Stimulated activated CD4-positive, alpha-beta T cell treated with anti-CD3 and anti-CD28 coated beads, Interleukin-15, amount 100 ng/mL, for 24 hours (primary cell): ENCODE measurements around the gene NCR1.
"Not testable (repeated sequence)": the region's sequence is repeated elsewhere in the genome, so short reads cannot be mapped to it uniquely, and the experiment has no call there.

Source experiments
- DNase-seq: peaks from one replicate; pipeline ENCODE4 v3.0.0-alpha.2; 2020

The NCR1 gene, protein sequence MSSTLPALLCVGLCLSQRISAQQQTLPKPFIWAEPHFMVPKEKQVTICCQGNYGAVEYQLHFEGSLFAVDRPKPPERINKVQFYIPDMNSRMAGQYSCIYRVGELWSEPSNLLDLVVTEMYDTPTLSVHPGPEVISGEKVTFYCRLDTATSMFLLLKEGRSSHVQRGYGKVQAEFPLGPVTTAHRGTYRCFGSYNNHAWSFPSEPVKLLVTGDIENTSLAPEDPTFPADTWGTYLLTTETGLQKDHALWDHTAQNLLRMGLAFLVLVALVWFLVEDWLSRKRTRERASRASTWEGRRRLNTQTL

DNA sequence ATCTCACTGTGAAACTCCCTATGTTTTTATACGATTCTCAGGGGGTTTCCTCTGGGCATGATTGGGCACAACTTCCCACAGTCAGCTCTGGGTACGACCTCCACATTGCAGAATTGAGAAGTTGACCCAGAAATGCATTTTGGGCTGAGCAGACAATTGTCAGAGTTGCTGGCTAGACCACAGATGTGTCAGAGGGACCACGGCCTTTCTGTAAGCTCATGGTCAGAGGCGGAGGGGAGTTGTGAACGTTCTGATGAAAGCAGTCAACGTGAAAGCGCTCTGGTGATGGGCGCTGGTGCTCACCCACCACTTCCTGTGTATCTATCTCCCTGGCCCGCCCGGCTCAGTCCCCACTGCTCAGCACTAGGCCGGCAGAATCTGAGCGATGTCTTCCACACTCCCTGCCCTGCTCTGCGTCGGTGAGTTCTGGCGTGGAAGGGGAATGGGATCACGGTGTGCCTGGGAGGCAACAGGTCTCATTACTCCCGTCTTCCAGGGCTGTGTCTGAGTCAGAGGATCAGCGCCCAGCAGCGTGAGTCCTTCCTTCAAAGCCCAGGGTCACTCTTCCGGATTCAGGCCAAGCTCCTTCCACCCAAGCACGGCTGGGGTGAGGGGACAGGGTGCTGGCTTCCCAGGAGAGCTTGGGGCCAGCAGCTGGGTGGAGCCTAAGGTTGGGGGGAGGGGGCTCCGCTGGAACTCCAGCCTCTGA lies at the start of gene NCR1:
NCR1 (plus strand) TSS at position 346 of the 709 bp plus-strand sequence; CDS start at position 386, 40 bp downstream.
- no peak for DNase-seq

DNA sequence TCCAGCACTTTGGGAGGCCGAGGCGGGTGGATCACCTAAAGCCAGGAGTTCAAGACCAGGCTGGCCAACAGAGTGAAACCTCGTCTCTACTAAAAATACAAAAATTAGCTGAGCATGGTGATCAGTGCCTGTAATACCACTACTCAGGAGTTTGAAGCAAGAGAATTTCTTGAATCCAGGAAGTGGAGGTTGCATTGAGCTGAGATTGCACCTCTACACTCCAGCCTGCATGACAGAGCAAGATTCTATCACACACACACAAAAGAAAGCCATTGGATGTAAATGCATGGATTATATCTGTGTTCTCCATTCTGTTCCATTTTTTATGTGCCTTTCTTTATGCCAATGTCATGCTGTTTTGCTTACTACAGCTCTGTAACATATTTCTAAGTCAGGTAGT lies 47.5 kb upstream of the NCR1 start:
- DNase-seq: not testable (repeated sequence)

DNA sequence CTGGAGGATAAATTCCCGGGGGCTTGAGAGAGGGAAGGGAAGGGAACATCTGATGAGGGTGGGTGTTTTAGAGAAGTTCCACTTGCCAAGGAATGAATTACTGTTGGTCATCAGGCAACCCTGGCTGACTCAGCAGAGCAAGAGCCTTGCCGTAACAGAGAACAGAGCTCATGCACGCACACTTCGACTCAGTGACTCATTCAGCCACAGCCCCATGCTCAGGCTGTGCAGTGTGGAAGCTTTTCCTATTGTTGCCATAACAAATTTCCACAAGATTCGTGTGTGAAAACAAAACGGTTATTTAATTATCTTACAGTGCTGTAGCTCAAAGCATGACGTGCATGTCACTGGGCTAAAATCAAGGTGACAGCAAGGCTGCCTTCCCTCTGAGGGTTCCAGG lies 46.5 kb upstream of the NCR1 start:
- DNase-seq: not testable (repeated sequence)

DNA sequence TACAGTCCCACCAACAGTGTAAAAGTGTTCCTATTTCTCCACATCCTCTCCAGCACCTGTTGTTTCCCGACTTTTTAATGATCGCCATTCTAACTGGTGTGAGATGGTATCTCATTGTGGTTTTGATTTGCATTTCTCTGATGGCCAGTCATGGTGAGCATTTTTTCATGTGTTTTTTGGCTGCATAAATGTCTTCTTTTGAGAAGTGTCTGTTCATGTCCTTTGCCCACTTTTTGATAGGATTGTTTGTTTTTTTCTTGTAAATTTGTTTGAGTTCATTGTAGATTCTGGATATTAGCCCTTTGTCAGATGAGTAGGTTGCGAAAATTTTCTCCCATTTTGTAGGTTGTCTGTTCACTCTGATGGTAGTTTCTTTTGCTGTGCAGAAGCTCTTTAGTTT lies 42.5 kb upstream of the NCR1 start:
- DNase-seq: not testable (repeated sequence)

DNA sequence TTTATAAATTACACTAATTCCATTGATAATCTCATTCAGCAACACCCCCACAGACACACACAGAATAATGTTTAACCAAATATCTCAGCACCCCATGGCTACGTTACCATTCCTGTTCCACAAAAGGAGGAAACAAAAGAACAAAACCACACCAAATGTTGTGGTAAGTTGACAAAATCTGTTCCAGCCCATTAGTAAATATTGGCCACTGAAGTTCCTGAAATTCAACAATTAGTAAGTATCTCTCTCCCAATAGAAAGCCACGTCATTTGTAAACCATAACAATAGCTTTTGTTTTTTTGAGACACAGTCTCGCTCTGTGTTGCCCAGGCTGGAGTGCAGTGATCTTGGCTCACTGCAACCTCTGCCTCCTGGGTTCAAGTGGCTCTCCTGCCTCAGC lies 34.3 kb upstream of the NCR1 start:
- no peak for DNase-seq

DNA sequence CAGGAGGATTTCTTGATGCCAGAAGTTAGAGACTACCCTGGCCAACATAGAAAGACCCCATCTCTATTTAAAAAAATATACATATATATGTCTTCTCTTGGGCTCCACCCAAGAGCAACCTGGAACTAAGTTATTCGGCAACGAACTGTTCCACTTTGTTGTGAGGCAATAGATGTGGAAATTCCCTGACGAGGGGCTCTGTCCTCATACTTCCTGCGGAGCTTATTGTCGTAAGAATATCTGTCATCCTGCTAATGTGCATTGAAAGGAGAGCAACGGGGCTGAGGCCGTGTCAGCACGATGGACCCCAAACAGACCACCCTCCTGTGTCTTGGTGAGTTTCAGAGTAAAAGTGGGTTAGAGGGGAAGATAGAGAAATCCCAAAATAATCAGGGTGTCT lies 32.0 kb upstream of the NCR1 start, which contains the start of gene FCAR:
FCAR (plus strand) TSS at position 246 of the 400 bp plus-strand sequence; CDS start at position 301, 55 bp downstream.
- no peak for DNase-seq

DNA sequence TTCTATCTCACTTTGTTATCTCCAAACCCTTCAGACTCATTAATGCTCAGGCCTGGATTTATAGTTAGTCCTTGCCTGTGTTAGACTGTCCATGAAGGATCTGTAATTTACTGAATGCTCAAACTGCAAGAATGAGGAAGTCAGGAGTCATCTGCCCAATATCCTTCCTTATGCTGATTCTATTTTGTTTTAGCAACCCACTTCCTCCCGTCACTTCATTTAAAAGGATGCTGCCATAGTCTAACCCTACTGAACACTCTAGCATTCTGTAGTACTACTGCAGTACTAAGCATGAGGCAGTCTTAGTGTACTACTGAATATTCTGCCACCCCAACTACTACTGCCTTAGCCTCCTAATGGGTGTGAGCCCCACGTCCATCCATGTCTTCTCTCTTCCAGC lies 30.4 kb upstream of the NCR1 start:
- no peak for DNase-seq

DNA sequence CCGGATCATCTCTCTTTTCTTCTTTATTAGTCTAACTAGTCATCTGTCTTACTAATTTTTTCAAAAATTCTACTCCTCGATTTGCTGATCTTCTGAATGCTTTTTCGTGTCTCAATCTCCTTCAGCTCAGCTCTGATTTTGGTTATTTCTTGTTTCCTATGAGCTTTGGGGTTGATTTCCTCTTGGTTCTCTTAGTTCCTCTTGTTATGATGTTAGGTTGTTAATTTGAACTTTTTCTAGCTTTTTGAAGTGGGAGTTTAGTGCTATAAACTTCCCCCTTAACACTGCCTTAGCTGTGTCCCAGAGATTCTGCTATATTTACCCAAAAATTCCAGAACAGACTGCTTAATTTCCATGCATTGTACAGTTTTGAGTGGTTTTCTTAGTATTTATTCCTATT lies 28.5 kb upstream of the NCR1 start:
- DNase-seq: no peak

DNA sequence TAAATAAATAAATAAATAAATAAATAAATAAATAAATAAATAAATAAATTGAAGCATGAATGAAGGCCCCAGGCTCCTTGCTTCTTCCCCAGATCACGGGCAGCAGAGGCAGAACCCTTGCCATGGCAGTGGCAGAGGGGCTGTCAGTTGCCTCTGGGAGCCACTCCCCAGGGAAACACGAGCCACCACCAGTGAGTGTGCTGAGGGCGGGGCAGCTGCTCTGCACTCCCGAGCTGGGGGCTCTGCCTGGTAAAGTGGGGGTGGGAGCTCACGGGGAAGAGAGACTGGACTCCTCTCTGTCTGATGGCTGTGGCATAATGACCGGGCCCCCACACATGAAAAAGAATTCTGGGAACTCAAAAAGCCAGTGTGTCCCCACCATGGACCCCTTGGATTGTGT lies 24.1 kb upstream of the NCR1 start:
- no peak for DNase-seq

DNA sequence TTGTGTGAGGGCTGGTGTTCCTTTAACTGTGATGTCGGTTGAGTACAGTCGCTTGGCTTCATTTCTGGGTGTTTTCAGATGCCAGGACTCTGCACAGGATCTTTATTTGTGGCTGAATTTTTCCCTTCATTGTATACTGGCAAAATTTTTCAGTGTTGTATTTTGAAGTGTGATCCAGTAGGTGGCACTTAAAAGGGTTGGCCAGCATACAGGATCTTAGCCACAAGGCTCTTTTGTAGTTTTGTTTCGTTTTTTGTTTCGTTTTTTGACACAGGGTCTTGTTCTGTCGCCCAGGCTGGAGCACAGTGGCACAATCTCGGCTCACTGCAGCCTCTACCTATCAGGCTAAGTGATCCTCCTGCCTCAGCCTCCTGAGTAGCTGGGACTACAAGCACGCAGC lies 23.2 kb upstream of the NCR1 start:
- no peak for DNase-seq

DNA sequence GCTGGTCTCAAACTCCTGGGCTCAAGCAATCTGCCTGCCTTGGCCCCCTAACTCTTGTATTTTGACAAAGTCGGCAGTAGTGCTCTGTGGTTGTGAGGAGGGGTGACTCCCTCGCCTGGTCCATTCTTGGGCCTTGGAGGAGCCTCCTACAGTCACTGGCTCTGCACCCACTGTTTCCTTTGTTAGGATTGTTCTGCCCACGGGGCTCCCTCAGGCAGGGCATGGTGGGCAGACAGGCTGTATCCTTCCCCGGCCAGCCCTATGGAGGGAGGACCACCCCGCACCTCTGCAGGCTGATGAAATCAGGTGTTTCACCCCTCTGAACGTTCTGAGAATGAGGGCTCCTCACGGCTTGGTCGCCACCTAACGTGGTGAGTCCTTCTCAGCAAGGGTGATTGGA lies 22.7 kb upstream of the NCR1 start:
- DNase-seq: no peak

DNA sequence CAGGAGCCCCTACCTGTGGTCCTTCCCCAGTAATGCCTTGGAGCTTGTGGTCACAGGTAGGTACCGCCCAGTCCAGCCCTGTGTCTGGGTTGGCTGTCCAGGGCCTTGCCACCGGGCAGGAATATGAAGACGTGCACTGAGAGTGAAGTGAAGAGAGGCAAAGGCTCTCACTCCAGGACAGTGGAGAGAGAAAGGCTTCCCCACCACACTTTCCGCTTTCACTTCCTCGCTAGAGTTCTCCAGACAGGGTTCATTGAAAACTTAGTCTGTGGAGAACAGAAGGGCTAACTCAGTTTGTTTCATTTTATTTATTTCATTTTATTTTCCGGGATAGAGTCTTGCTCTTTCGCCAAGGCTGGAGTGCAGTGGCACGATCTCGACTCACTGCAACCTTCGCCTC lies 17.7 kb upstream of the NCR1 start:
- no peak for DNase-seq

DNA sequence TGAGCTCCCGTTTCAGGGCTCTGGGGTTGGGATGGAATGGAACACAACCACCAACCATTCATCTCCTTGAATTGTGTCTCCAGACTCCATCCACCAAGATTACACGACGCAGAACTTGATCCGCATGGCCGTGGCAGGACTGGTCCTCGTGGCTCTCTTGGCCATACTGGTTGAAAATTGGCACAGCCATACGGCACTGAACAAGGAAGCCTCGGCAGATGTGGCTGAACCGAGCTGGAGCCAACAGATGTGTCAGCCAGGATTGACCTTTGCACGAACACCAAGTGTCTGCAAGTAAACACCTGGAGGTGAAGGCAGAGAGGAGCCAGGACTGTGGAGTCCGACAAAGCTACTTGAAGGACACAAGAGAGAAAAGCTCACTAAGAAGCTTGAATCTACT lies 16.4 kb upstream of the NCR1 start:
- no peak for DNase-seq

DNA sequence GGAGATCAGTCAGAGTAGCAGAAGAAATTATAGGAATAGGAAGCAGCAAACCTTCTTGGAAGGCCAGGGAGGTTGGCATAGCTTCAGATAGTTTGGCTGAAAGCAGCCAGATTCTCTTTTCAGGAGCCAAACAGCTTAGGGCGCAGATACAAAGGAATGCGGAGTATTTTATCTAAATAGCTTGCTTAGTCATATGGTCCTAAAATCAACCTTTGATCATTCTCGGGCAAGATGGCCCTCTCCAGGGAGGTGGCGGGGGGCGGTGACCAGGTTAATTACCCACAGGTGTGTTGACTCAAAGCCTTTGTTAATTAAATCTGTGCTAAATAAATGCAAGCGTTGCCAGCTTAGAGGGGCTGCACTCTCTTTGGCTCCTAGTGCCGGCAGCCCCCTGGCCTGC lies 12.5 kb upstream of the NCR1 start:
- no peak for DNase-seq

DNA sequence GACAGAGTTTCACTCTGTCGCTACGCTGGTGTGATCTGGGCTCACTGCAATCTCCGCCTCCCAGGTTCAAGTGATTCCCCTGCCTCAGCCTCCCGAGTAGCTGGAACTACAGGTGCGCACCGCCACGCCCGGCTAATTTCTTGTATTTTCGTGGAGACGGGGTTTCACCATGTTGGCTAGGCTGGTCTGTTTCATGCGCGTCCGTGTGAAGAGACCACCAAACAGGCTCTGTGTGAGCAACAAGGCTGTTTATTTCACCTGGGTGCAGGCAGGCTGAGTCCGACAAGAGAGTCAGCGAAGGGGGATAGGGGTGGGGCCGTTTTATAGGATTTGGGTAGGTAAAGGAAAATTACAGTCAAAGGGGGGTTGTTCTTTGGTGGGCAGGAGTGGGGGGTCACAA lies 11.8 kb upstream of the NCR1 start:
- DNase-seq: not testable (repeated sequence)

DNA sequence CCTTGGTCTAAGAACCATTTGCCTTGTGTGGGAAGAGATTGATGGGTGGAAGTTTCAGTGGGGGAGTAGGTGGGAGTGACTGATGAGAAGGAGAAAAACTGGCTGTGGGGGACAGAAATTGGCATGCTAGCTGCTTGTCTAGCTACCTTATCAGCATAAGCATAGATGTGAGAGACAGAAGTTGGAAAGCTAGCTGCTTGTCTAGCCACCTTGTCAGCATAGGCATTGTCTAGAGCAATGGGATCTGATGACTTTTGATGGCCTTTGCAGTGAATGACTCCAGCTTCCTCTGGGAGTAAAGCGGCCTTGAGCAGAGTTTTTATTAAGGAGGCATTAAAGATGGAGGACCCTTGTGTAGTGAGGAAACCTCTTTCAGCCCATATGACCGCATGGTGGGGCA lies 9.9 kb upstream of the NCR1 start:
- no peak for DNase-seq

DNA sequence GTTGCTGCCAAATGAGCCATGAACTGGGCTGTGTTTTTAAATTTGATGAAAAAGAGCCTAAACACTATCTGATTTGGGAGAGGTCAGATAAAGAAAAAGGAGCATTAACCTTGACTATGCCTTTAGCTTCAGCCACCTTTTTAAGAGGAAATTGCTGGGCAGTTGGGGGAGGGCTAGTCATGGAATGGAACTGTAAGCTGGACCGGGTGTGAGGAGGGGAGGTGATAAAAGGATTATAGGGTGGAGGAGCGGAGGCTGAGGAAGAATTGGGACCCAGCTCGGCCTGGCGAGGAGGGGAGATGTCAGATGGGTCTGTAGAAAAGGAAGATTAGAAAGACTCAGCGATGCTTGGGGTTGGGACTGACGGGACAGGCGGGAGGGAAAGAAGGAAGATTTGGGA lies 7.3 kb upstream of the NCR1 start:
- not testable (repeated sequence) for DNase-seq

DNA sequence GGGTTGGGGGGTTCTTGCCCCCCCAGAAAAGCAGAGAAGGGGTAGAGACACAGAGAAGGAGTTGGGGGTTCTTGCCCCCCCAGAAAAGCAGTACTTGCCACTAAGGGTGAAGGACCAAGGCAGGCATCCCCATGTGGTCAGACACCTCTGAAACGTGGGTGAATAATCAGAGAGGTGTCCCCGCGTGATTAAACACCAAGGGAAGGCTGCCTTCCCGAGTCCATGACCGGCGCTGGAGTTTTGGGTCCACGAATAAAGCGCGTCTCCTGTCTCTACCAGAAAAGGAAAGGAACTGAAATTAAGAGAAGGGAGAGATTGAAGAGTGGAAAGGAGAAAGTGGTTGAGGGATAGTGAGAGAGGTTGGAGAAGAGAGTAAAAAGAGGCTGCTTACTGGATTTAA lies 6.3 kb upstream of the NCR1 start:
- not testable (repeated sequence) for DNase-seq

DNA sequence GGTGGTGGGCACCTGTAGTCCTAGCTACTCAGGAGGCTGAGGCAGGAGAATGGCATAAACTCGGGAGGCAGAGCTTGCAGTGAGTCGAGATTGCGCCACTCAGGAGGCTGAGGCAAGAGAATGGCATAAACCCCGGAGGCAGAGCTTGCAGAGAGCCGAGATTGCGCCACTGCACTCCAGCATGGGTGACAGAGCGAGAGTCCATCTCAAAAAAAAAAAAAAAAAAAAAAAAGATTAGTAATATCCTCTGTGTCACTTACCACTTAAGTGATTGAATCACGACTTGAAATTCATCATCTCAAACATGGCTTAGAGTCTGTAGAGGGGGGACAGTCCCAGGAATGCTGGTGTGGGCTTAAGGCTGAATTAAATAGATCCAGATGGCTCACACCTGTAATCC lies 4.8 kb upstream of the NCR1 start:
- not testable (repeated sequence) for DNase-seq

DNA sequence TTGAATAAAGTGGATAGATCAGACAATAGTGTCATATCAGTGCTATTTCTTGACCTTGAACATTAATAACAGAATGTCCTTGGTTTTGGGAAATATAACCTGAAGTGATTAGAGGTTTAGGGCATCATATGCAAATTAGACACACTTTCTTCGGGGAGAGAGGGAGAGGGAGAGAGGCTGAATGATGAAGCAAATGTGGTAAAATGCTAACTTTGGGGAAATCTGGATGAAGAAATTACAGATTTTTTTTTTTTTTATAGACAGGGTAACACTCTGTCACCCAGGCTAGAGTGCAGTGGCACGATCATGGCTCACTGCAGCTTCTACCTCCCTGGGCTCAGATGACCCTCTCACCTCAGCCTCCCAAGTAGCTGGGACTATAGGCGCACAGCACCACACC lies 3.9 kb upstream of the NCR1 start:
- DNase-seq: no peak

DNA sequence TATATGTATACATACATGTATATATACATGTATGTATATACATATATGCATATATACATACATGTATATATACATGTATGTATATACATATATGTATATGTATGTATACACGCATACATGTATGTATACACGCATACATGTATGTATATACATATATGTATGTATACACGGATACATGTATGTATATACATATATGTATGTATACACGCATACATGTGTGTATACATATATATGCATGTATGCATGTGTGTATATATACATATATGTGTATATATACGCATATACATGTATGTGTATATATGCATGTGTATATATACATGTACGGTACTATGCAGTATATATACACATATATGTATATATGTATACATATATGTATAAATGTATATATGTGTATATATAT lies 2.6 kb upstream of the NCR1 start:
- no peak for DNase-seq

DNA sequence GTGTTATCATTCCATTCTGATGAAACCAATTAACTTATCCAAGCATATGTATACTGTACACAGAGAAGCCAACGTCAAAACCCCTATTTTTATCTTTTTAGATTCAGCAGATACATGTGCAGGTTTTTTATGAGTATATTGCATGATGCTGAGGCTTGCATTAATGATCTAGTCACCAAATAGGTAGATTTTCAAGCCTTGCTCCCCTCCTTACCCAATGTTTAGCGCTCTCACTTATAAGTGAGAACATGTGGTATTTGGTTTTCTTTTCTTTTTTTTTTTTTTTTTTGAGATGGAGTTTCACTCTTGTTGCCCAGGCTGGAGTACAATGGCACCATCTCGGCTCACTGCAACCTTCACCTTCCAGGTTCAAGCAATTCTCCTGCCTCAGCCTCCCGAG lies 1.7 kb upstream of the NCR1 start:
- DNase-seq: not testable (repeated sequence)

DNA sequence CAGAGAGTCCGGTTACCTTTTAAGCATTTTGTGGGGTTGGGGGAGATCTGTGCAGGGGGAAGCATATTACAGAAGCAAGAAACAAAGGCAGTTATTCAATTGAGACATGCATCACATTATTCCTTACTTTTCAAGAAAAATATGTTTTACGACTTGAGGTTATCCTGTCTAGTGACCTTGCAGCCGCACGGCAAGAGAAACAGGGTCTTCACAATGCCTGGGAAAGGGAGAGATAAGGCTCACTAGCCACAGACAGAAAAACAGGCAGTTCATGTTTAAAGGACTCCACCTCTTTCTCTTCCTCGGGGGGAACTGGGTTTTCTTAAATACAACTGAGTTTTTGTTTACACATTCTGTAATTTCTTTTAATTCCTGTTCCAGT lies 536 bp upstream of the NCR1 start:
- DNase-seq: no peak

DNA sequence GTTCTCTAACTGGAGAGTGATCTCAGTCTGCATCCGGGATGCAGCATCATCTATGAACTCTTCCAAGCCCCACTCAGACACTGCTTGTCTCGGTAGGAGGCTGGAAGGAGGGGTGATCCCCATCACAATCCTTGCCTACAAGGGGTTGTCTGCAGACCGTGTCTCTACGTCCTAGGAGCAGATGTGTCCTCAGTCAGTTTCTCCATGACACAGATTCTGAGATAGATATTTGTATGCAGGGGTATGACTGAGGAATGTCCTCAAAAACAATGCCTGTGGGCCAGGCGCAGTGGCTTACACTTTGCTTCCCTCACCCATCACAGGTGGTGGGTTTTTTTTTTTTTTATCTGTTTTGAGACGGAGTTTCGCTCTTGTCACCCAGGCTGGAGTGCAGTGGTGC lies 871 bp downstream of the NCR1 start:
- DNase-seq: no peak

DNA sequence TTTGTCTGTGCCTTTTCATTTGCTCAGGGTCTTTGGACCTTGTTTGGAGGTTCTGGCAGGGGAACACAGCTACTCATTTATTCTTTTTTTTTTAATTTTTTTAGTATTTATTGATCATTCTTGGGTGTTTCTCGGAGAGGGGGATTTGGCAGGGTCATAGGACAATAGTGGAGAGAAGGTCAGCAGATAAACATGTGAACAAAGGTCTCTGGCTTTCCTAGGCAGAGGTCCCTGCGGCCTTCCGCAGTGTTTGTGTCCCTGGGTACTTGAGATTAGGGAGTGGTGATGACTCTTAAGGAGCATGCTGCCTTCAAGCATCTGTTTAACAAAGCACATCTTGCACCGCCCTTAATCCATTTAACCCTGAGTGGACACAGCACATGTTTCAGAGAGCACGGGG lies 2.0 kb downstream of the NCR1 start:
- not testable (repeated sequence) for DNase-seq
